ENCODE measurements around the gene ZNF175. TPM values are rescaled to one million over a fixed set of nuclear protein-coding genes. Genes with fewer than 3 reads are reported as not detected.

Gene ZNF175
- total RNA-seq, 1 experiment from 2014 or later = 10.4 TPM

GRCh38 chr19:51549533-51550324, 21.4 kb upstream of the ZNF175 start:
- intact Hi-C loops (cut with micrococcal nuclease; ENCODE audit: unreplicated experiment) = no loop called here
- no peak overlapping the region for H3K27ac ChIP-seq (ENCODE audit: low read depth, low read length, poor library complexity, severe bottlenecking)
- POLR2A ChIA-PET (ENCODE audit: low non-redundant PET) = no interaction called here
- no peak for DNase-seq (ENCODE audit: low spot score)
- TF ChIP-seq, protein P1, sequence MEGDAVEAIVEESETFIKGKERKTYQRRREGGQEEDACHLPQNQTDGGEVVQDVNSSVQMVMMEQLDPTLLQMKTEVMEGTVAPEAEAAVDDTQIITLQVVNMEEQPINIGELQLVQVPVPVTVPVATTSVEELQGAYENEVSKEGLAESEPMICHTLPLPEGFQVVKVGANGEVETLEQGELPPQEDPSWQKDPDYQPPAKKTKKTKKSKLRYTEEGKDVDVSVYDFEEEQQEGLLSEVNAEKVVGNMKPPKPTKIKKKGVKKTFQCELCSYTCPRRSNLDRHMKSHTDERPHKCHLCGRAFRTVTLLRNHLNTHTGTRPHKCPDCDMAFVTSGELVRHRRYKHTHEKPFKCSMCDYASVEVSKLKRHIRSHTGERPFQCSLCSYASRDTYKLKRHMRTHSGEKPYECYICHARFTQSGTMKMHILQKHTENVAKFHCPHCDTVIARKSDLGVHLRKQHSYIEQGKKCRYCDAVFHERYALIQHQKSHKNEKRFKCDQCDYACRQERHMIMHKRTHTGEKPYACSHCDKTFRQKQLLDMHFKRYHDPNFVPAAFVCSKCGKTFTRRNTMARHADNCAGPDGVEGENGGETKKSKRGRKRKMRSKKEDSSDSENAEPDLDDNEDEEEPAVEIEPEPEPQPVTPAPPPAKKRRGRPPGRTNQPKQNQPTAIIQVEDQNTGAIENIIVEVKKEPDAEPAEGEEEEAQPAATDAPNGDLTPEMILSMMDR (conservative IDR thresholded peaks at IDR 0.05; ENCODE audit: low read depth, low read length) = no peak
- TF ChIP-seq EZH2 (IDR thresholded peaks at IDR 0.05; ENCODE audit: borderline replicate concordance, low read depth, low read length, poor library complexity, severe bottlenecking) = no peak
- H3K9me3 ChIP-seq (ENCODE audit: low read depth, low read length, poor library complexity, severe bottlenecking) = no peaks in the 10 kb centered on the region
- BruUV-seq (replicated peaks) = no TSS peak
- CTCF ChIA-PET = no interaction called here
- no peak overlapping the region for H3K4me3 ChIP-seq (ENCODE audit: low read depth, low read length, poor library complexity, severe bottlenecking)
- H3K27me3 ChIP-seq (replicated peaks; ENCODE audit: insufficient read depth, low read depth, low read length, poor library complexity) = peaks cover 61% of the 10 kb centered on the region
- no peaks in the 10 kb centered on the region for H3K36me3 ChIP-seq (ENCODE audit: insufficient read depth, low read length, poor library complexity, severe bottlenecking)
- H3K4me1 ChIP-seq (ENCODE audit: insufficient read depth, low read length, poor library complexity, severe bottlenecking) = no peaks in the 10 kb centered on the region

GRCh38 chr19:51550848-51551672, 20.0 kb upstream of the ZNF175 start:
- Histone ChIP-seq H3K4me3 (ENCODE audit: low read depth, low read length, poor library complexity, severe bottlenecking) (no peak overlapping the region), H3K27ac (ENCODE audit: low read depth, low read length, poor library complexity, severe bottlenecking) (no peak overlapping the region), H3K27me3 (replicated peaks; ENCODE audit: insufficient read depth, low read depth, low read length, poor library complexity) (peaks cover 51% of the 10 kb centered on the region), H3K4me1 (ENCODE audit: insufficient read depth, low read length, poor library complexity, severe bottlenecking) (no peaks in the 10 kb centered on the region), H3K9me3 (ENCODE audit: low read depth, low read length, poor library complexity, severe bottlenecking) (no peaks in the 10 kb centered on the region), H3K36me3 (ENCODE audit: insufficient read depth, low read length, poor library complexity, severe bottlenecking) (no peaks in the 10 kb centered on the region)
- TF ChIP-seq EZH2 (IDR thresholded peaks at IDR 0.05; ENCODE audit: borderline replicate concordance, low read depth, low read length, poor library complexity, severe bottlenecking) = no peak
- TF ChIP-seq, protein P1 (conservative IDR thresholded peaks at IDR 0.05; ENCODE audit: low read depth, low read length) = no peak
- BruUV-seq (replicated peaks) = no TSS peak
- ChIA-PET CTCF (no interaction called here), POLR2A (ENCODE audit: low non-redundant PET) (no interaction called here)
- intact Hi-C loops (cut with micrococcal nuclease; ENCODE audit: unreplicated experiment) = no loop called here
- DNase-seq (ENCODE audit: low spot score) = no peak

DNA sequence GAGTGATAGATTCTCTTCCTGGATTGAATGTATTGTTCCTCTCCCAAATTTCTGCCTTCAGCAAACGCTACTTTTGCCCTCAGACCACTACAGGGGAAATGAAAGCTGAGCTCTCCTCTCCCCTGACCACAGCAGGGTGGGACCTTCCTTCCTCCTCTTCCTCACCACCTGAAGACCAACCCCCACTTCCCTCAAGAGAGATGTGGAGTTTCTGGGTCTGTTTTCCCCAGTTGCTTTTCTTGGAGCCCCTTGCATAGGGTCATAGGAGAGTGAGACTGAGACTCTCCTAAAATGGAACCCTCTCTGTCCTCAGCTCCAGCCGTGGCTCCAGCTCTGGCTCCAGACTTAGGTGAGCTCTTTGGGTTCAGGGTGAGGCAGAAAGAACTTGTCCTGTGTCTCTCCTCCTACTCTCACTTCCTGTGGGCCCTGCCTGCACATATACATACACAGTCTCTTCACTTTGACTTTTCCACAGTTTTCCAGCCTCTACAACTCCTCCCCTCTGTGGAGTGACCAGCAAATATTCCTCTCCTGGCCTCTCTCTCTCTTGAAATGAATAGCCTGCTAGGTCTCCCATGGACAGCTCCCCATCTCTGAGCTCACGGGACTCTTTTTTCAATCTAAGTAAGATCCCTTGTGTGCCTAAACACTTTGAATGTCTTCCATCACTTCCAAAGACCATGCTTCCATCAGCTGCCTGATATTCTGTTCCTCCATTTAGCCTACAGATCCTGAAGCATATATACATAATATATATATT, 19.2 kb upstream of the ZNF175 start:
- POLR2A ChIA-PET (ENCODE audit: low non-redundant PET) = no interaction called here
- TF ChIP-seq EZH2 (IDR thresholded peaks at IDR 0.05; ENCODE audit: borderline replicate concordance, low read depth, low read length, poor library complexity, severe bottlenecking) = no peak
- TF ChIP-seq, protein P1 (conservative IDR thresholded peaks at IDR 0.05; ENCODE audit: low read depth, low read length) = no peak
- Histone ChIP-seq H3K27ac (ENCODE audit: low read depth, low read length, poor library complexity, severe bottlenecking) (no peak overlapping the region), H3K9me3 (ENCODE audit: low read depth, low read length, poor library complexity, severe bottlenecking) (no peaks in the 10 kb centered on the region), H3K27me3 (replicated peaks; ENCODE audit: insufficient read depth, low read depth, low read length, poor library complexity) (peaks cover 43% of the 10 kb centered on the region), H3K36me3 (ENCODE audit: insufficient read depth, low read length, poor library complexity, severe bottlenecking) (no peaks in the 10 kb centered on the region), H3K4me3 (ENCODE audit: low read depth, low read length, poor library complexity, severe bottlenecking) (no peak overlapping the region), H3K4me1 (ENCODE audit: insufficient read depth, low read length, poor library complexity, severe bottlenecking) (no peaks in the 10 kb centered on the region)
- intact Hi-C loops (cut with micrococcal nuclease; ENCODE audit: unreplicated experiment) = no loop called here
- no peak for DNase-seq (ENCODE audit: low spot score)
- BruUV-seq (replicated peaks) = no TSS peak
- CTCF ChIA-PET = no interaction called here
